Measurements from ENCODE around the gene CSNK2A2.

Gene CSNK2A2

GRCh38 chr16:58109330-58109729 lies 88.6 kb downstream of the CSNK2A2 start:
- FAIRE-seq = no peak

Data from colon (tissue), 2 donors.